H7 (cell line): ENCODE data around the gene SFTPA2. TPM values are rescaled to one million over a fixed set of nuclear protein-coding genes. Genes with fewer than 3 reads are reported as not detected.
A peak's percentile ranks its signal among the peaks of the same experiment; 100 is the strongest.
"Not testable (repeated sequence)": the region's sequence is repeated elsewhere in the genome, so short reads cannot be mapped to it uniquely, and the experiment has no call there.

Experiments
- DNase-seq: peaks from one replicate; pipeline ENCODE4 v3.0.0; 2012
- H3K27me3 ChIP-seq: 2 replicates; pipeline ENCODE4 v1.6.0; 2011; ENCODE audit warnings: mild to moderate bottlenecking, low read length; ENCODE audit not compliant: control insufficient read depth, insufficient read depth
- H3K36me3 ChIP-seq: replicated peaks from 2 replicates; pipeline ENCODE4 v1.5.1; 2011; ENCODE audit warnings: low read length; ENCODE audit not compliant: control insufficient read depth, insufficient read depth
- H3K4me3 ChIP-seq: 2 replicates; pipeline ENCODE4 v1.5.1; 2011; ENCODE audit warnings: low read depth, mild to moderate bottlenecking, control low read depth, low read length, moderate library complexity; ENCODE audit not compliant: insufficient read depth
- total RNA-seq: library from RNA; depleted of rRNA; stranded (reverse); fragments of >200 nt; shearing (Covaris generic); gene quantifications from 2 replicates; pipeline ENCODE4 v1.2.3, GENCODE V29; 2014

The SFTPA2 gene
- total RNA-seq, 1 experiment from 2014 or later: not detected

GRCh38 chr10:79544408-79544807, 15.8 kb downstream of the SFTPA2 start:
- not testable (repeated sequence) for H3K4me3 ChIP-seq, DNase-seq, H3K36me3 ChIP-seq, H3K27me3 ChIP-seq

GRCh38 chr10:79542626-79543025, 17.6 kb downstream of the SFTPA2 start:
- H3K36me3 ChIP-seq: no peaks in the 10 kb centered on the region
- no peak for DNase-seq
- no peak overlapping the region for H3K4me3 ChIP-seq
- no peaks in the 10 kb centered on the region for H3K27me3 ChIP-seq

- H3K27me3 ChIP-seq, H3K4me3 ChIP-seq, H3K36me3 ChIP-seq, DNase-seq: not testable (repeated sequence)
These were observed 19.3 kb downstream of the SFTPA2 start for GRCh38 chr10:79540930-79541329.

GRCh38 chr10:79538311-79538710, 21.9 kb downstream of the SFTPA2 start:
- not testable (repeated sequence) for H3K36me3 ChIP-seq, H3K4me3 ChIP-seq, DNase-seq, H3K27me3 ChIP-seq

- not testable (repeated sequence) for H3K36me3 ChIP-seq, H3K27me3 ChIP-seq, H3K4me3 ChIP-seq, DNase-seq
These were observed 26.4 kb downstream of the SFTPA2 start for GRCh38 chr10:79533903-79534175.

GRCh38 chr10:79533142-79533902, 26.9 kb downstream of the SFTPA2 start:
- not testable (repeated sequence) for H3K4me3 ChIP-seq, DNase-seq, H3K27me3 ChIP-seq, H3K36me3 ChIP-seq

- H3K36me3 ChIP-seq, H3K4me3 ChIP-seq, DNase-seq, H3K27me3 ChIP-seq: not testable (repeated sequence)
These were observed 31.9 kb downstream of the SFTPA2 start for GRCh38 chr10:79528261-79528660.

GRCh38 chr10:79525049-79525710, 35.0 kb downstream of the SFTPA2 start:
- not testable (repeated sequence) for H3K36me3 ChIP-seq, DNase-seq, H3K4me3 ChIP-seq, H3K27me3 ChIP-seq

- not testable (repeated sequence) for H3K4me3 ChIP-seq, H3K27me3 ChIP-seq, H3K36me3 ChIP-seq, DNase-seq
These were observed 36.9 kb downstream of the SFTPA2 start for GRCh38 chr10:79523157-79523853.

- not testable (repeated sequence) for H3K27me3 ChIP-seq, H3K36me3 ChIP-seq, H3K4me3 ChIP-seq, DNase-seq
These were observed 37.7 kb downstream of the SFTPA2 start for GRCh38 chr10:79522464-79522863.

- DNase-seq, H3K27me3 ChIP-seq: not testable (repeated sequence)
These were observed 38.5 kb downstream of the SFTPA2 start for GRCh38 chr10:79521751-79522150.

GRCh38 chr10:79517567-79517966, 42.6 kb downstream of the SFTPA2 start:
- H3K27me3 ChIP-seq, H3K4me3 ChIP-seq, H3K36me3 ChIP-seq, DNase-seq: not testable (repeated sequence)

More at GRCh38 chr10:79521751-79522150, 38.5 kb downstream of the SFTPA2 start:
- not testable (repeated sequence) for H3K36me3 ChIP-seq, H3K4me3 ChIP-seq

- not testable (repeated sequence) for H3K36me3 ChIP-seq, H3K27me3 ChIP-seq, H3K4me3 ChIP-seq
- DNase-seq: peak; percentile 0
These were observed 43.5 kb downstream of the SFTPA2 start for GRCh38 chr10:79516532-79517205.

GRCh38 chr10:79511891-79512583, 48.2 kb downstream of the SFTPA2 start, which contains the start of gene EIF5AL1:
Gene EIF5AL1 (plus strand): TSS chr10:79512533. CDS start chr10:79512650, 117 bp downstream.
- not testable (repeated sequence) for H3K36me3 ChIP-seq, H3K4me3 ChIP-seq, H3K27me3 ChIP-seq, DNase-seq
